Measurements from ENCODE around the gene ALS2CL. TPM values are rescaled to one million over a fixed set of nuclear protein-coding genes. Genes with fewer than 3 reads are reported as not detected.
A peak's percentile ranks its signal among the peaks of the same experiment; 100 is the strongest.

The ALS2CL gene
- total RNA-seq, 2 donors from 2014 or later, result 21.1 to 38.4 TPM

DNA sequence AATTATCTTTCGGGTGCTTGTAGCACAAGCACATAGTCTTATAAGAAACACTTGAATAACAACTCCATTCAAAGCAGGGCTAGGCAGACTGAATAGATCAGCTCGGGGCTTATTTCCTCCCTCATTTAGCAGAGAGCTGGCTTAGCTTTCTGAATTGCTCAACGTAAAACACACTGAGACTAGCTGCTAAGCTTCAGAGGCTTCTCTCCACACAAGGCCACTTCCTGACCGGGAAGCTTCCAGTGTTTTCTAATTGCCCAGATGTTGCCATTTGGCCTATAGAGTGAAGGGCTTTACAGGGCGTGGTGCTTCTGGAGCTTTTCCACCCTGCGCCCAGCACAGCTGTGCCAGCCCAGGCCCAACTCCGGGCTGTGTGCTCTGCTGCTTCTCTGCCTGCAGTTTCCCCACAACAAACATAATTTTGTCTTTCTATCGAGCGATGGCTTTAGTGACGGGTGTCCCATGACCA lies 64.5 kb downstream of the ALS2CL start:
- Mint-ChIP-seq H3K36me3 (ENCODE audit: low read depth) (peaks cover 2% of the 10 kb centered on the region), H3K27ac (peak overlapping the region; percentile 81), H3K27me3 (peaks cover 12% of the 10 kb centered on the region), H3K4me1 (peaks cover 9% of the 10 kb centered on the region), H3K4me3 (peak overlapping the region; percentile 85)
- ATAC-seq (no peak), DNase-seq (no peak)
- H3K9me3 ChIP-seq (ENCODE audit: control insufficient read depth, low read length, poor library complexity, severe bottlenecking), result no peaks in the 10 kb centered on the region

DNA sequence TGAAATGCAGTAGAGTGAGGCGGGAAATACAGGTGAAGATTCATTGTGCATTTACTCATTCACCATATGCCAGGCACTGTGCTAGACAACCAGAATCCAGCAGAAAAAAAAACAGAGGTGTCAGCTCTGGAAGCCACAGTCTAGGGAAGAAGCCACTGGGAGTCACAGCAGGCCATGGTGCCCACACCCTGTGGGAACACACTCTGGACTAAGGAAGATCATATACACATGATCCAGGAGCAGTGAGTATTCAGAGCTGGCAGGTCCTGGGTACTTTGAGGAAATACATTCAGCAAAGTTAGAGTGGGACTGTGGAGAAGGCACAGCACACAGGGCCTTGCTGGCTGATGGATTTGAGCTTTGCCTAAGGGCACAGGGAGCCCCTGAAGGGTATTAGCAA lies 66.4 kb downstream of the ALS2CL start:
- DNase-seq, result no peak
- no peaks in the 10 kb centered on the region for H3K9me3 ChIP-seq (ENCODE audit: control insufficient read depth, low read length, poor library complexity, severe bottlenecking)
- H3K4me3 Mint-ChIP-seq, result no peak overlapping the region
- H3K4me1 Mint-ChIP-seq, result peaks cover 9% of the 10 kb centered on the region
- no peak for ATAC-seq
- peaks cover 2% of the 10 kb centered on the region for H3K36me3 Mint-ChIP-seq (ENCODE audit: low read depth)
- H3K27me3 Mint-ChIP-seq, result peaks cover 21% of the 10 kb centered on the region
- H3K27ac Mint-ChIP-seq, result no peak overlapping the region

- ATAC-seq (no peak), DNase-seq (no peak)
- peaks cover 9% of the 10 kb centered on the region for H3K4me1 Mint-ChIP-seq
- no peak overlapping the region for H3K27ac Mint-ChIP-seq
- H3K27me3 Mint-ChIP-seq, result peaks cover 21% of the 10 kb centered on the region
- H3K4me3 Mint-ChIP-seq, result no peak overlapping the region
- peaks cover 2% of the 10 kb centered on the region for H3K36me3 Mint-ChIP-seq (ENCODE audit: low read depth)
- no peaks in the 10 kb centered on the region for H3K9me3 ChIP-seq (ENCODE audit: control insufficient read depth, low read length, poor library complexity, severe bottlenecking)
Observed at GRCh38 chr3:46626039-46626438, 67.4 kb downstream of the ALS2CL start.

- peaks cover 22% of the 10 kb centered on the region for H3K27me3 Mint-ChIP-seq
- H3K4me1 Mint-ChIP-seq, result peaks cover 8% of the 10 kb centered on the region
- no peak overlapping the region for H3K27ac Mint-ChIP-seq
- ATAC-seq, result no peak
- no peak overlapping the region for H3K4me3 Mint-ChIP-seq
- no peak for DNase-seq
- H3K36me3 Mint-ChIP-seq (ENCODE audit: low read depth), result peaks cover 2% of the 10 kb centered on the region
- no peaks in the 10 kb centered on the region for H3K9me3 ChIP-seq (ENCODE audit: control insufficient read depth, low read length, poor library complexity, severe bottlenecking)
Observed at GRCh38 chr3:46624975-46625490, 68.4 kb downstream of the ALS2CL start.

DNA sequence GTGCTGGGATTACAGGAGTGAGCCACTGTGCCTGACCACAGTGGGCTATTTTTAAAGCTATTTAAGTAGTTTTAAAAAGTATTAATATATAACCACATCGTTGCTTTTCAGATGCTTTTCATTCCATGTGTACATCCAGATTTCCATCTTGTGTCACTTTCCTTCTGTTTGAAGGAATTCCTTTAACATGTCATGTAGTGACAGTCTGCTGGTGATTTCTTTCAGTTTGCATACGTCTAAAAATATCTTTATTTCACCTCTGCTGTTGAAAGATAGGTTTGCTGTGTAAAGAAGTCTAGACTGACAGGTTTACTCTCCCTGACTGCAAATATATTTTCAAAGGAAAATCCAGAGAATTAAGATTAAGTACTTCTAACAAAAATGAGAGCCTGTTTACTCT lies 68.9 kb downstream of the ALS2CL start:
- no peak overlapping the region for H3K27ac Mint-ChIP-seq
- H3K36me3 Mint-ChIP-seq (ENCODE audit: low read depth), result peaks cover 2% of the 10 kb centered on the region
- H3K27me3 Mint-ChIP-seq, result peaks cover 27% of the 10 kb centered on the region
- H3K9me3 ChIP-seq (ENCODE audit: control insufficient read depth, low read length, poor library complexity, severe bottlenecking), result no peaks in the 10 kb centered on the region
- DNase-seq (no peak), ATAC-seq (no peak)
- no peak overlapping the region for H3K4me3 Mint-ChIP-seq
- H3K4me1 Mint-ChIP-seq, result peaks cover 6% of the 10 kb centered on the region

- ATAC-seq (no peak), DNase-seq (no peak)
- no peaks in the 10 kb centered on the region for H3K9me3 ChIP-seq (ENCODE audit: control insufficient read depth, low read length, poor library complexity, severe bottlenecking)
- H3K4me1 Mint-ChIP-seq, result peaks cover 2% of the 10 kb centered on the region
- peaks cover 39% of the 10 kb centered on the region for H3K27me3 Mint-ChIP-seq
- peak overlapping the region; percentile 49 for H3K27ac Mint-ChIP-seq
- peaks cover 6% of the 10 kb centered on the region for H3K36me3 Mint-ChIP-seq (ENCODE audit: low read depth)
- H3K4me3 Mint-ChIP-seq, result no peak overlapping the region
Observed at GRCh38 chr3:46619845-46620778, 73.4 kb downstream of the ALS2CL start.

Other genes starting within 250 kb of the ALS2CL start
- not detected for gene LTF, start 228.8 kb downstream of the ALS2CL start, total RNA-seq
- gene RTP3, start 195.7 kb downstream of the ALS2CL start, total RNA-seq, result not detected
- gene LRRC2, start 127.4 kb downstream of the ALS2CL start, total RNA-seq, result under 1 TPM; 0.42 to 0.52 TPM
- not detected for gene FAM240A, start 81.2 kb downstream of the ALS2CL start, total RNA-seq
- gene TMIE, start 7.7 kb upstream of the ALS2CL start, total RNA-seq, result 1 to 10 TPM in 1 of 2 donors, under 1 TPM in 1; 0.86 to 1.3 TPM
- gene PRSS50, start 24.2 kb upstream of the ALS2CL start, total RNA-seq, result not detected
- not detected for gene MYL3, start 169.8 kb upstream of the ALS2CL start, total RNA-seq
- not detected for gene PTH1R, start 184.0 kb upstream of the ALS2CL start, total RNA-seq

All from T-helper 17 cell (primary cell).